MM.1S (cell line): ENCODE data around the gene RIPPLY3.

Source experiments
- DNase-seq: peaks from one replicate; pipeline ENCODE4 v3.0.0-alpha.2; 2015
- H2AFZ ChIP-seq: fragments of 300-600 bp; sonication (generic); 2 replicates; pipeline ENCODE4 v1.6.0; 2016; ENCODE audit warnings: antibody characterized with exemption, low read length
- H3F3A ChIP-seq: fragments of 300-600 bp; sonication (generic); 2 replicates; pipeline ENCODE4 v1.6.1; 2016; ENCODE audit warnings: mild to moderate bottlenecking, antibody characterized with exemption, low read length, moderate library complexity, mixed read lengths; ENCODE audit not compliant: insufficient read depth
- H3K27ac ChIP-seq: fragments of 300-600 bp; sonication (generic); 2 replicates; pipeline ENCODE4 v1.5.1; 2016; ENCODE audit warnings: mild to moderate bottlenecking, low read length
- H3K27me3 ChIP-seq: fragments of 300-600 bp; sonication (generic); replicated peaks from 2 replicates; pipeline ENCODE4 v1.6.0; 2016; ENCODE audit warnings: low read length; ENCODE audit not compliant: insufficient read depth
- H3K36me3 ChIP-seq: fragments of 300-600 bp; sonication (generic); replicated peaks from 2 replicates; pipeline ENCODE4 v1.6.1; 2016; ENCODE audit warnings: mild to moderate bottlenecking, low read length, mixed read lengths; ENCODE audit not compliant: insufficient read depth
- H3K4me1 ChIP-seq: fragments of 300-600 bp; sonication (generic); 2 replicates; pipeline ENCODE4 v1.6.1; 2016; ENCODE audit warnings: low read length, mixed read lengths
- H3K4me2 ChIP-seq: fragments of 300-600 bp; sonication (generic); 2 replicates; pipeline ENCODE4 v1.6.0; 2016; ENCODE audit warnings: low read depth, low read length
- H3K4me3 ChIP-seq: fragments of 300-600 bp; sonication (generic); 2 replicates; pipeline ENCODE4 v1.5.1; 2016; ENCODE audit warnings: low read length, mixed read lengths
- H3K79me2 ChIP-seq: fragments of 300-600 bp; sonication (generic); 2 replicates; pipeline ENCODE4 v1.6.1; 2016; ENCODE audit warnings: mixed run types, low read length, mixed read lengths
- H3K9ac ChIP-seq: fragments of 300-600 bp; sonication (generic); 2 replicates; pipeline ENCODE4 v1.6.1; 2016; ENCODE audit warnings: low read length, mixed read lengths
- H3K9me2 ChIP-seq: fragments of 300-600 bp; sonication (generic); replicated peaks from 2 replicates; pipeline ENCODE4 v1.6.1; 2016; ENCODE audit warnings: mild to moderate bottlenecking, low read length, mixed read lengths; ENCODE audit not compliant: insufficient read depth
- H3K9me3 ChIP-seq: fragments of 300-600 bp; sonication (generic); replicated peaks from 2 replicates; pipeline ENCODE4 v1.6.1; 2016; ENCODE audit warnings: mild to moderate bottlenecking, low read length, mixed read lengths; ENCODE audit not compliant: insufficient read depth
- H4K20me1 ChIP-seq: fragments of 300-600 bp; sonication (generic); 2 replicates; pipeline ENCODE4 v1.6.1; 2016; ENCODE audit warnings: mild to moderate bottlenecking, low read length, moderate library complexity, mixed read lengths; ENCODE audit not compliant: insufficient read depth
- CTCF ChIP-seq: fragments of 300-600 bp; sonication (generic); IDR thresholded peaks from 2 replicates; pipeline ENCODE4 v1.5.1; 2016; ENCODE audit warnings: antibody characterized with exemption, low read length, mixed read lengths
- EZH2 ChIP-seq: fragments of 300-600 bp; sonication (generic); optimal IDR thresholded peaks from 2 replicates; pipeline ENCODE3; 2017; ENCODE audit warnings: low read depth, mild to moderate bottlenecking, antibody characterized with exemption, low read length, mixed read lengths
- EZH2phosphoT487 ChIP-seq: fragments of 300-600 bp; sonication (generic); IDR thresholded peaks from 2 replicates; pipeline ENCODE4 v1.6.1; 2018; ENCODE audit warnings: antibody characterized with exemption, low read length

The RIPPLY3 gene

DNA sequence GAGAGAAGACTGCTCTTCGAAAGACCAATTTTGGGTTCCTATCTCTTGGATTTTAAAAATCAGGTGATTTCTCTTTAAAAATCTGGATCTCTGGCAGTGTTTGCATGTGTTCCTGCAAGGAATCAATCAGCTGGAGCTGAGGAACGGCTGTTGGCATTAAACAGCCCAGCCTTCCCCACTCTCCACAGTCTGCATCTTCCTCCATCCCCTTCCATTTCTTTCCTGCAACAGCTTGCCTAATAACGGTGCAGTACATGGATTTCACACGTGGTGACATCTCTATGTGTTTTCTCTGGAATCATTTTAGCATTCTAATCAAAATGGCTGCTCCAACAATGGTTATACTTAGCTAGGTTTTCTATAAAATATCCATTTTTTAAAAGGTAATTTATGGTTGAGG is 20.0 kb downstream of the RIPPLY3 start:
- no peak overlapping the region for H3K4me2 ChIP-seq
- H3K9me3 ChIP-seq, result no peaks in the 10 kb centered on the region
- no peaks in the 10 kb centered on the region for H3F3A ChIP-seq
- no peak overlapping the region for H3K27ac ChIP-seq
- H2AFZ ChIP-seq, result peak overlapping the region; percentile 3; the same call in 1 of the 2 replicates
- H3K27me3 ChIP-seq, result no peaks in the 10 kb centered on the region
- no peak overlapping the region for H3K4me3 ChIP-seq
- no peaks in the 10 kb centered on the region for H4K20me1 ChIP-seq
- DNase-seq, result no peak
- no peaks in the 10 kb centered on the region for H3K36me3 ChIP-seq
- no peaks in the 10 kb centered on the region for H3K9me2 ChIP-seq
- no peaks in the 10 kb centered on the region for H3K4me1 ChIP-seq
- H3K9ac ChIP-seq, result no peak overlapping the region
- H3K79me2 ChIP-seq, result no peaks in the 10 kb centered on the region
- TF ChIP-seq CTCF (no peak), EZH2 (no peak), EZH2phosphoT487 (no peak)

GRCh38 chr21:37028570-37028969 is 22.1 kb downstream of the RIPPLY3 start:
- Histone ChIP-seq H3K9me2 (no peaks in the 10 kb centered on the region), H4K20me1 (no peaks in the 10 kb centered on the region), H3K79me2 (no peaks in the 10 kb centered on the region), H2AFZ (no peak overlapping the region), H3K4me2 (no peak overlapping the region), H3F3A (no peaks in the 10 kb centered on the region), H3K9me3 (no peaks in the 10 kb centered on the region), H3K4me3 (no peak overlapping the region), H3K9ac (no peak overlapping the region), H3K4me1 (no peaks in the 10 kb centered on the region), H3K36me3 (no peaks in the 10 kb centered on the region), H3K27ac (no peak overlapping the region), H3K27me3 (no peaks in the 10 kb centered on the region)
- TF ChIP-seq CTCF (no peak), EZH2phosphoT487 (no peak), EZH2 (no peak)
- no peak for DNase-seq

DNA sequence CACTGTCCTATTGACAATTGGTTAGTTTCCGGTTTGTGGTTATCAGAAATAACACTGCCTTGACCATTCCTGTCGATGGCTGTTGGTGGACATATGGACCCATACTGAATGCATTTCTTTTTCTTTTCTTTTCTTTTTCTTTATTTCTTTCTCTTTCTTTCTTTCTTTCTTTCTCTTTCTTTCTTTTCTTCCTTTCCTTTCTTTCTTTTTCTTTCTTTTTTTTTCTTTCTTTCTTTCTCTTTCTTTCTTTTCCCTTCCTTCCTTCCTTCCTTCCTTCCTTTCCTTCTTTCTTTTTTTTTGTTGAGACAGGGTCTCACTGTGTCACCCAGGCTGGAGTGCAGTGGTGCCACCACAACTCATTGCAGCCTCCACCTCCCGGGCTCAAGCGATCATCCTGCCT is 24.4 kb downstream of the RIPPLY3 start:
- no peaks in the 10 kb centered on the region for H3K9me3 ChIP-seq
- no peak overlapping the region for H3K9ac ChIP-seq
- H3F3A ChIP-seq, result no peaks in the 10 kb centered on the region
- TF ChIP-seq EZH2 (no peak), CTCF (no peak), EZH2phosphoT487 (no peak)
- H3K27me3 ChIP-seq, result no peaks in the 10 kb centered on the region
- H3K4me3 ChIP-seq, result no peak overlapping the region
- H3K27ac ChIP-seq, result no peak overlapping the region
- no peaks in the 10 kb centered on the region for H3K79me2 ChIP-seq
- no peak overlapping the region for H2AFZ ChIP-seq
- H3K4me1 ChIP-seq, result no peaks in the 10 kb centered on the region
- no peak overlapping the region for H3K4me2 ChIP-seq
- H3K9me2 ChIP-seq, result no peaks in the 10 kb centered on the region
- DNase-seq, result no peak
- no peaks in the 10 kb centered on the region for H3K36me3 ChIP-seq
- H4K20me1 ChIP-seq, result no peaks in the 10 kb centered on the region
